Astrocyte (in vitro differentiated cells and primary cell): ENCODE data around the gene SSR4. TPM values are rescaled to one million over a fixed set of nuclear protein-coding genes. Genes with fewer than 3 reads are reported as not detected.

Source experiments
- DNase-seq: peaks from one replicate; pipeline ENCODE4 v3.0.0-alpha.2; 2010; ENCODE audit warnings: low read depth
- FAIRE-seq: peaks from 2 replicates; lab custom pipeline; 2011; peaks lifted over from hg19 to GRCh38; lab: Jason Lieb, UNC
- H2AFZ ChIP-seq: 2 replicates; pipeline ENCODE4 v1.6.0; 2012; ENCODE audit warnings: low read depth, low read length, inconsistent platforms
- H3K27ac ChIP-seq: 2 replicates; pipeline ENCODE4 v1.5.1; 2011; ENCODE audit warnings: low read depth, low read length, inconsistent platforms
- H3K27me3 ChIP-seq: 2 replicates; pipeline ENCODE4 v1.6.0; 2011; ENCODE audit warnings: low read length, inconsistent platforms; ENCODE audit not compliant: insufficient read depth
- H3K36me3 ChIP-seq: 2 replicates; pipeline ENCODE4 v1.5.1; 2011; ENCODE audit warnings: low read length, inconsistent platforms; ENCODE audit not compliant: insufficient read depth
- H3K4me1 ChIP-seq: 2 replicates; pipeline ENCODE4 v1.5.1; 2011; ENCODE audit warnings: low read length, inconsistent platforms; ENCODE audit not compliant: insufficient read depth
- H3K4me2 ChIP-seq: 2 replicates; pipeline ENCODE4 v1.6.0; 2012; ENCODE audit warnings: low read length, inconsistent platforms
- H3K4me3 ChIP-seq: 2 replicates; pipeline ENCODE4 v1.5.1; 2011; ENCODE audit warnings: low read depth, mild to moderate bottlenecking, low read length, inconsistent platforms; ENCODE audit not compliant: insufficient read depth
- H3K79me2 ChIP-seq: 2 replicates; pipeline ENCODE4 v1.6.0; 2012; ENCODE audit warnings: mild to moderate bottlenecking, low read length, inconsistent platforms; ENCODE audit not compliant: insufficient read depth
- H3K9ac ChIP-seq: 2 replicates; pipeline ENCODE4 v1.6.0; 2012; ENCODE audit warnings: mild to moderate bottlenecking, low read length, inconsistent platforms
- H3K9me3 ChIP-seq: 2 replicates; pipeline ENCODE4 v1.5.1; 2012; ENCODE audit warnings: low read depth, mild to moderate bottlenecking, low read length, inconsistent platforms; ENCODE audit not compliant: insufficient read depth
- H4K20me1 ChIP-seq: 2 replicates; pipeline ENCODE4 v1.6.0; 2012; ENCODE audit warnings: low read length, inconsistent platforms; ENCODE audit not compliant: insufficient read depth
- H3K27ac Mint-ChIP-seq: one replicate; pipeline ENCODE4 v1.8.0; 2021; ENCODE audit warnings: mild to moderate bottlenecking, mixed read lengths; ENCODE audit not compliant: unreplicated experiment
- H3K27me3 Mint-ChIP-seq: one replicate; pipeline ENCODE4 v1.8.0; 2021; ENCODE audit warnings: low read depth, mixed read lengths; ENCODE audit not compliant: unreplicated experiment
- H3K36me3 Mint-ChIP-seq: one replicate; pipeline ENCODE4 v1.8.0; 2021; ENCODE audit warnings: low read depth, mixed read lengths; ENCODE audit not compliant: unreplicated experiment
- H3K4me1 Mint-ChIP-seq: one replicate; pipeline ENCODE4 v1.8.0; 2021; ENCODE audit warnings: low read depth, mixed read lengths; ENCODE audit not compliant: unreplicated experiment
- H3K4me3 Mint-ChIP-seq: one replicate; pipeline ENCODE4 v1.8.0; 2021; ENCODE audit warnings: mild to moderate bottlenecking, moderate library complexity, mixed read lengths; ENCODE audit not compliant: unreplicated experiment
- H3K9me3 Mint-ChIP-seq: one replicate; pipeline ENCODE4 v1.8.0; 2021; ENCODE audit warnings: mild to moderate bottlenecking, mixed read lengths; ENCODE audit not compliant: unreplicated experiment
- EZH2 ChIP-seq: IDR thresholded peaks from 2 replicates; pipeline ENCODE4 v1.6.1; 2012; ENCODE audit warnings: mild to moderate bottlenecking, low read length, inconsistent platforms; ENCODE audit not compliant: insufficient read depth
- total RNA-seq: library from RNA; stranded (reverse); gene quantifications from 2 replicates; pipeline ENCODE4 v1.2.1, GENCODE V29; 2021
- TF ChIP-seq, protein P1 (sequence below): IDR thresholded peaks from 2 replicates; pipeline ENCODE4 v1.5.1; 2011; ENCODE audit warnings: low read depth, mild to moderate bottlenecking, inconsistent platforms, low read length, moderate library complexity; ENCODE audit not compliant: insufficient read depth

The SSR4 gene
- total RNA-seq, 1 donor from 2014 or later = 252 TPM

DNA sequence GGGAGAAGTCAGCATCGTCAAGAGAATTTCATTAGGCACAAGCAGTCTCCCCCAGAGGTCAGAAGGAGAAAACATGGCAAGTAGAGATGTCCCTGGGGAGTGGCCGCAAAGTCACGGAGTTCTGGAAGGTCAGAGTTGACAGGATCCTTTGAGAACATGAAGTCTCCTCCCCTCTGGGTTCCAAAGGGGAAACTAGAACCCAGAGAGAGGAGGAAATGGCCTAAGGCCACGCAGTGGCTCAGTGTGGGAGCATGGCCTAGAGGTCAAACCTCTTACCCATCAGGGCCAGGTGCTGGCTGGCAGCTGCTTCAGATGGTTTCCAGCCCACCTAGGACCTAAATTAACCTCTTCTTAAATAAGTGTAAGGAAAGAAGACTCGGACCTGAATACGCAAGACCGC is 1.2 kb upstream of the SSR4 start:
- Histone ChIP-seq H3K4me2 (peak overlapping the region; percentile 94), H3K27ac (peak overlapping the region; percentile 97), H2AFZ (no peak overlapping the region), H3K9me3 (no peaks in the 10 kb centered on the region), H3K27me3 (no peaks in the 10 kb centered on the region), H3K9ac (peak overlapping the region; percentile 98), H3K4me1 (peaks cover 16% of the 10 kb centered on the region), H3K4me3 (peak overlapping the region; percentile 82), H3K79me2 (peaks cover 69% of the 10 kb centered on the region), H3K36me3 (no peaks in the 10 kb centered on the region), H4K20me1 (peaks cover 28% of the 10 kb centered on the region)
- TF ChIP-seq, protein P1, sequence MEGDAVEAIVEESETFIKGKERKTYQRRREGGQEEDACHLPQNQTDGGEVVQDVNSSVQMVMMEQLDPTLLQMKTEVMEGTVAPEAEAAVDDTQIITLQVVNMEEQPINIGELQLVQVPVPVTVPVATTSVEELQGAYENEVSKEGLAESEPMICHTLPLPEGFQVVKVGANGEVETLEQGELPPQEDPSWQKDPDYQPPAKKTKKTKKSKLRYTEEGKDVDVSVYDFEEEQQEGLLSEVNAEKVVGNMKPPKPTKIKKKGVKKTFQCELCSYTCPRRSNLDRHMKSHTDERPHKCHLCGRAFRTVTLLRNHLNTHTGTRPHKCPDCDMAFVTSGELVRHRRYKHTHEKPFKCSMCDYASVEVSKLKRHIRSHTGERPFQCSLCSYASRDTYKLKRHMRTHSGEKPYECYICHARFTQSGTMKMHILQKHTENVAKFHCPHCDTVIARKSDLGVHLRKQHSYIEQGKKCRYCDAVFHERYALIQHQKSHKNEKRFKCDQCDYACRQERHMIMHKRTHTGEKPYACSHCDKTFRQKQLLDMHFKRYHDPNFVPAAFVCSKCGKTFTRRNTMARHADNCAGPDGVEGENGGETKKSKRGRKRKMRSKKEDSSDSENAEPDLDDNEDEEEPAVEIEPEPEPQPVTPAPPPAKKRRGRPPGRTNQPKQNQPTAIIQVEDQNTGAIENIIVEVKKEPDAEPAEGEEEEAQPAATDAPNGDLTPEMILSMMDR = no peak
- no peak for TF ChIP-seq EZH2
- DNase-seq (no peak), FAIRE-seq (peak; percentile 65)
- peak overlapping the region; percentile 91 for H3K4me3 Mint-ChIP-seq
- no peaks in the 10 kb centered on the region for H3K27me3 Mint-ChIP-seq
- H3K4me1 Mint-ChIP-seq = peaks cover 5% of the 10 kb centered on the region
- H3K36me3 Mint-ChIP-seq = no peaks in the 10 kb centered on the region
- H3K27ac Mint-ChIP-seq = peak overlapping the region; percentile 53
- no peaks in the 10 kb centered on the region for H3K9me3 Mint-ChIP-seq

DNA sequence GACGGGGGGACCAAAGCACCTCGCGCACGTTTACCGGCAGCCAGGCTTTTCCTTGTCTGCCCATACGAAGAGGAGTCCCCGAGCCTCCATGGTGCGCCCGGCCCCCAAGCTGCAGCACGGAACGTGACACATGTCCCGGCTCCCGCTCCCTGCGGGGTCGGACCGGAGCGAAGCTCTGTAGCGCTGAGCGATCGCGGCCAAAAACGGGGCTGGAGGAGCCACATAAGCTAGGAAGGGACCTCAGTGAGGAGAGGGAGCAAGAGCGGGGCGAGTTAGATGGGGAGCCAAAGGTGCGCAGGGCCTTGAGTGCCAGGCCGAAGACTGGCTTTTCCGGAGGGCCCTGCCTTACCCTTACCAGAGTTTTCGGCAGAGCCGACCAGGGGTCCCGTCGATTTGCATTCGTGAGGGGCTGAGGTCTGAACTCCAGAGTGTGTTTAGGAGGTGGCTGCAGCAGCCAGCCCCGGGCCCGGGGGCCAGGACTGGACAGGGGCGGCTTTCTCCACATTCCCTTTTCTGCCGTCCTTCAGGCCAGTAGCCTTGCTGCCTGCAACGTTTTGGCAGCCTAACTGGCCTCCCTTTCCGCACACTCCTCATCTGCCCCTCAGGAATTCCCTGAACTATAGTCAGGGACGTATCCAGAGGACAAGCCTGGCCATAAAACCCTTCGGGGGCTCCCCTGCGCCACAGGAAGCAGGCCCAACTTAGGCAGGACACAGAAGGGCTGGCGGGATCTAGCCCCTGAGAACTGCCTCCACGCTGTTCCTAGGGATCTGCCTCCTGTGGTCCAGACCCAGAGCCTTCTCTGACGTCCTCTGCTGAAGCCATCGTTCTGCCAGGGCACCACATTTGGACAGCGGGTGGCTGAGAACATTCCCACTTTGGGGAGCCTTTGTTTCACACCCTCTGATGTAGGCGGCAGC is 689 bp downstream of the SSR4 start:
- Histone ChIP-seq H3K9ac (peak overlapping the region; percentile 98), H4K20me1 (peaks cover 28% of the 10 kb centered on the region), H3K4me3 (peak overlapping the region; percentile 70), H3K4me1 (peaks cover 16% of the 10 kb centered on the region), H3K4me2 (peak overlapping the region; percentile 94), H2AFZ (peak overlapping the region; percentile 10), H3K27me3 (no peaks in the 10 kb centered on the region), H3K9me3 (no peaks in the 10 kb centered on the region), H3K36me3 (peaks cover 2% of the 10 kb centered on the region), H3K27ac (peak overlapping the region; percentile 97), H3K79me2 (peaks cover 65% of the 10 kb centered on the region)
- Mint-ChIP-seq H3K27me3 (no peaks in the 10 kb centered on the region), H3K4me1 (peaks cover 5% of the 10 kb centered on the region), H3K4me3 (peak overlapping the region; percentile 93), H3K36me3 (no peaks in the 10 kb centered on the region), H3K27ac (peak overlapping the region; percentile 81), H3K9me3 (no peaks in the 10 kb centered on the region)
- TF ChIP-seq, protein P1 = no peak
- TF ChIP-seq EZH2 = no peak
- FAIRE-seq (no peak), DNase-seq (no peak)
